K562 (cell line): ENCODE data around the gene SETD5.

Experiments
- ARID3A ChIP-seq: IDR thresholded peaks from 2 replicates; pipeline ENCODE4 v1.6.1; 2012; ENCODE audit warnings: low read depth, low read length, improper control_type of control experiment, borderline replicate concordance
- BCLAF1 ChIP-seq, 2 experiments: fragments of 450-650 bp in 1 of 2; IDR thresholded peaks; 2 replicates each; pipeline ENCODE4 v1.6.1; 2011 to 2017; ENCODE audit warnings: low read depth in 2 of 2, antibody characterized with exemption in 1 of 2, borderline replicate concordance in 1 of 2, low read length in 1 of 2, mild to moderate bottlenecking in 1 of 2, mixed read lengths in 1 of 2; ENCODE audit not compliant: control insufficient read depth in 1 of 2
- CTCF ChIP-seq, 3 experiments: IDR thresholded peaks in 2 of 3; conservative IDR thresholded peaks in 1 of 3; 2 replicates each; pipeline ENCODE4 v1.5.1; 2011 to 2012; ENCODE audit warnings: low read length in 3 of 3, mild to moderate bottlenecking in 3 of 3, control low read depth in 2 of 3, improper control_type of control experiment in 1 of 3, inconsistent platforms in 1 of 3, low read depth in 1 of 3, mixed read lengths in 1 of 3, moderate library complexity in 1 of 3; ENCODE audit not compliant: insufficient read depth in 2 of 3
- EGR1 ChIP-seq: fragments of 450-650 bp; conservative IDR thresholded peaks from 2 replicates; pipeline ENCODE4 v1.6.1; 2017; ENCODE audit warnings: mild to moderate bottlenecking
- ELF2 ChIP-seq: fragments of 250-450 bp; sonication (Bioruptor Pico); IDR thresholded peaks from 2 replicates; pipeline ENCODE4 v1.5.0; 2021; ENCODE audit warnings: mild to moderate bottlenecking
- EZH2 ChIP-seq: IDR thresholded peaks from 2 replicates; pipeline ENCODE4 v1.6.1; 2012; ENCODE audit warnings: low read depth, mild to moderate bottlenecking, inconsistent platforms, low read length, borderline replicate concordance
- GTF2A2 ChIP-seq: IDR thresholded peaks from 2 replicates; pipeline ENCODE4 v1.6.1; 2016; ENCODE audit warnings: mild to moderate bottlenecking, missing genetic modification characterization, missing compliant biosample characterization
- IRF1 ChIP-seq: sonication (generic); formaldehyde crosslinking; IDR thresholded peaks from 2 replicates; pipeline ENCODE4 v1.8.0; 2022; ENCODE audit warnings: missing genetic modification reagents, mild to moderate bottlenecking, borderline replicate concordance
- JUND ChIP-seq, 2 experiments: IDR thresholded peaks; 2 replicates in 1 of 2; 3 replicates in 1 of 2; pipeline ENCODE4 v1.6.1; 2011; ENCODE audit warnings: borderline replicate concordance in 2 of 2, low read depth in 2 of 2, low read length in 2 of 2, improper control_type of control experiment in 1 of 2, missing biosample characterization in 1 of 2, missing genetic modification characterization in 1 of 2, missing genetic modification reagents in 1 of 2
- NCOA4 ChIP-seq: fragments of 450-650 bp; IDR thresholded peaks from 2 replicates; pipeline ENCODE4 v1.6.1; 2018; ENCODE audit warnings: mild to moderate bottlenecking; ENCODE audit not compliant: partially characterized antibody
- NRF1 ChIP-seq, 2 experiments: fragments of 450-650 bp; IDR thresholded peaks in 1 of 2; conservative IDR thresholded peaks in 1 of 2; 2 replicates each; pipeline ENCODE4 v1.6.1; 2014; ENCODE audit warnings: mild to moderate bottlenecking in 2 of 2
- POLR2AphosphoS5 ChIP-seq: IDR thresholded peaks from 2 replicates; pipeline ENCODE4 v1.6.1; 2011; ENCODE audit warnings: mild to moderate bottlenecking, low read depth, low read length, moderate library complexity; ENCODE audit not compliant: control insufficient read depth, insufficient read depth
- RAD51 ChIP-seq: fragments of 450-650 bp; IDR thresholded peaks from 2 replicates; pipeline ENCODE4 v1.7.1; 2016; ENCODE audit warnings: low read depth, mild to moderate bottlenecking, borderline replicate concordance

- TF ChIP-seq ELF2 (no peak), GTF2A2 (tag) (no peak), NCOA4 (no peak), RAD51 (no peak), EGR1 (no peak), CTCF (IDR thresholded peaks at IDR 0.05 in 2 of 3, conservative IDR thresholded peaks at IDR 0.05 in 1 of 3; ENCODE audit: insufficient read depth in 2 of 3, low read depth in 1 of 3, low read length in 3 of 3) (no peak), JUND (IDR thresholded peaks at IDR 0.05; ENCODE audit: borderline replicate concordance, low read depth, low read length) (no peak), JUND (tag; IDR thresholded peaks at IDR 0.05; ENCODE audit: borderline replicate concordance, low read depth, low read length) (no peak), BCLAF1 (IDR thresholded peaks at IDR 0.05; ENCODE audit: borderline replicate concordance in 1 of 2, control insufficient read depth in 1 of 2, low read depth in 2 of 2, low read length in 1 of 2) (no peak), IRF1 (CRISPR knock-in tag) (no peak), POLR2AphosphoS5 (no peak), EZH2 (no peak), ARID3A (no peak), NRF1 (conservative IDR thresholded peaks at IDR 0.05 in 1 of 2, IDR thresholded peaks at IDR 0.05 in 1 of 2) (no peak)
Measured at GRCh38 chr3:9414826-9415225, 17.4 kb downstream of the SETD5 start.
